Measurements from ENCODE around the gene SLC6A6.

DNA sequence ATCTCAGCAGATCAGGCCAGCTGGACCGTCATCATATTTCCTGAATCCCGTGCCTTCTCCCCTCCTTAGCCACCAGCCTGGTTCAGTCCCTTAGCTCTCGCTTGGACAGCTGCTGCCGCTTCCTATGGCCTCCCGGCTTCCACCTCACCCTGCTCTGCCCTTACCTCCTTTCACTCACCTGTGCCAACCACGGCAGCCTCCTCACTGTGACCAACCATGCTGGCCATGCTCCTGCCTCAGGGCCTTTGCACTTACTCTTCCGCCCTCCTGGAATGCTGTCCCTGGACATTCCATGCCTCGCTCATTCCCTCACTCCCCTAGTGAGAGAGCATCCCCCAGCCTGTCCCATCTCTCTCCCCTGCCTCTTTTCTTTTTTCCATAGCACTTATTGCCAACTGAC is 118.6 kb downstream of the SLC6A6 start:
- TF ChIP-seq CTCF (IDR thresholded peaks at IDR 0.05; ENCODE audit: low read length) (no peak), EZH2 (IDR thresholded peaks at IDR 0.05; ENCODE audit: borderline replicate concordance, low read length) (no peak)

Measured in OCI-LY1 (cell line).